ENCODE results near the gene WFDC10B.

- TF ChIP-seq POLR2AphosphoS5 (IDR thresholded peaks at IDR 0.05; ENCODE audit: low read depth, low read length), result no peak
- TF ChIP-seq, protein P1, sequence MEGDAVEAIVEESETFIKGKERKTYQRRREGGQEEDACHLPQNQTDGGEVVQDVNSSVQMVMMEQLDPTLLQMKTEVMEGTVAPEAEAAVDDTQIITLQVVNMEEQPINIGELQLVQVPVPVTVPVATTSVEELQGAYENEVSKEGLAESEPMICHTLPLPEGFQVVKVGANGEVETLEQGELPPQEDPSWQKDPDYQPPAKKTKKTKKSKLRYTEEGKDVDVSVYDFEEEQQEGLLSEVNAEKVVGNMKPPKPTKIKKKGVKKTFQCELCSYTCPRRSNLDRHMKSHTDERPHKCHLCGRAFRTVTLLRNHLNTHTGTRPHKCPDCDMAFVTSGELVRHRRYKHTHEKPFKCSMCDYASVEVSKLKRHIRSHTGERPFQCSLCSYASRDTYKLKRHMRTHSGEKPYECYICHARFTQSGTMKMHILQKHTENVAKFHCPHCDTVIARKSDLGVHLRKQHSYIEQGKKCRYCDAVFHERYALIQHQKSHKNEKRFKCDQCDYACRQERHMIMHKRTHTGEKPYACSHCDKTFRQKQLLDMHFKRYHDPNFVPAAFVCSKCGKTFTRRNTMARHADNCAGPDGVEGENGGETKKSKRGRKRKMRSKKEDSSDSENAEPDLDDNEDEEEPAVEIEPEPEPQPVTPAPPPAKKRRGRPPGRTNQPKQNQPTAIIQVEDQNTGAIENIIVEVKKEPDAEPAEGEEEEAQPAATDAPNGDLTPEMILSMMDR (IDR thresholded peaks at IDR 0.05 in 2 of 3, conservative IDR thresholded peaks at IDR 0.05 in 1 of 3; ENCODE audit: borderline replicate concordance in 1 of 3, insufficient read depth in 1 of 3, low read depth in 2 of 3, low read length in 2 of 3), result no peak
- no peak for TF ChIP-seq POLR2A (IDR thresholded peaks at IDR 0.05; ENCODE audit: borderline replicate concordance, extremely low read depth, insufficient read depth, insufficient read length)
- no peak for TF ChIP-seq RAD21 (IDR thresholded peaks at IDR 0.05; ENCODE audit: low read depth)
Measured at GRCh38 chr20:45745015-45745414, 40.2 kb upstream of the WFDC10B start.
